SK-N-SH (cell line): ENCODE data around the gene CDH3. TPM values are rescaled to one million over a fixed set of nuclear protein-coding genes. Genes with fewer than 3 reads are reported as not detected.

Experiments
- CTCF ChIA-PET: fragments of 300-600, 350-600 bp; formaldehyde crosslinking; extraction: SDS; loops from one replicate; lab custom pipeline; 2021; lab: Yijun Ruan, JAX
- POLR2A ChIA-PET: fragments of 350-600 bp; sonication (Branson Sonifier 250); formaldehyde crosslinking; extraction: SDS; loops from one replicate; lab custom pipeline; 2020; ENCODE audit warnings: antibody characterized with exemption, inconsistent platforms; lab: Yijun Ruan, JAX
- DNase-seq: peaks from one replicate; pipeline ENCODE4 v3.0.0; 2012
- H2AFZ ChIP-seq: fragments of 200-600 bp; sonication (generic); 2 replicates; pipeline ENCODE4 v1.8.1; 2016; ENCODE audit warnings: antibody characterized with exemption, mild to moderate bottlenecking, low read depth
- H3F3A ChIP-seq: fragments of 200-600 bp; sonication (generic); replicated peaks from 2 replicates; pipeline ENCODE3; 2016; ENCODE audit warnings: antibody characterized with exemption, mild to moderate bottlenecking; ENCODE audit not compliant: insufficient read depth
- H3K27ac ChIP-seq, 2 experiments: fragments of 200-500 bp in 1 of 2; fragments of 200-600 bp in 1 of 2; sonication (Bioruptor generic) in 1 of 2; sonication (generic), shearing (Covaris generic) in 1 of 2; 2 replicates each; pipeline versions ENCODE4 v1.5.1 to v1.6.1; 2014 to 2016; ENCODE audit warnings: low read depth in 2 of 2, inconsistent platforms in 1 of 2, low read length in 1 of 2, mild to moderate bottlenecking in 1 of 2, mixed read lengths in 1 of 2
- H3K27me3 ChIP-seq: fragments of 200-600 bp; sonication (generic), shearing (Covaris generic); 2 replicates; pipeline ENCODE4 v1.6.1; 2016; ENCODE audit warnings: mixed run types; ENCODE audit not compliant: insufficient read depth
- H3K36me3 ChIP-seq, 2 experiments: fragments of 200-500 bp in 1 of 2; fragments of 200-600 bp in 1 of 2; sonication (Bioruptor generic) in 1 of 2; sonication (generic) in 1 of 2; replicated peaks in 1 of 2; 2 replicates each; pipeline versions ENCODE3 to v1.5.1; 2014 to 2016; ENCODE audit warnings: low read length in 1 of 2, mild to moderate bottlenecking in 1 of 2; ENCODE audit not compliant: insufficient read depth in 2 of 2, control insufficient read depth in 1 of 2
- H3K4me1 ChIP-seq, 2 experiments: fragments of 200-500 bp in 1 of 2; fragments of 200-600 bp in 1 of 2; sonication (Bioruptor generic) in 1 of 2; sonication (generic), shearing (Covaris generic) in 1 of 2; 2 replicates each; pipeline versions ENCODE4 v1.5.1 to v1.6.1; 2014 to 2016; ENCODE audit warnings: low read depth in 1 of 2, low read length in 1 of 2, mixed run types in 1 of 2; ENCODE audit not compliant: insufficient read depth in 2 of 2, control insufficient read depth in 1 of 2
- H3K4me2 ChIP-seq: fragments of 200-600 bp; sonication (generic), shearing (Covaris generic); 2 replicates; pipeline ENCODE4 v1.6.1; 2017; ENCODE audit warnings: mixed run types
- H3K4me3 ChIP-seq, 2 experiments: fragments of 200-500 bp in 1 of 2; fragments of 200-600 bp in 1 of 2; sonication (Bioruptor generic) in 1 of 2; sonication (generic), shearing (Covaris generic) in 1 of 2; 2 replicates each; pipeline versions ENCODE4 v1.5.1 to v1.8.1; 2014 to 2016; ENCODE audit warnings: low read depth in 2 of 2, inconsistent platforms in 1 of 2, low read length in 1 of 2, mild to moderate bottlenecking in 1 of 2, mixed read lengths in 1 of 2, moderate library complexity in 1 of 2
- H3K79me2 ChIP-seq: fragments of 200-600 bp; sonication (generic); 2 replicates; pipeline ENCODE4 v1.8.1; 2017; ENCODE audit warnings: mild to moderate bottlenecking; ENCODE audit not compliant: insufficient read depth
- H3K9ac ChIP-seq: fragments of 200-600 bp; sonication (generic); 2 replicates; pipeline ENCODE4 v1.6.1; 2017; ENCODE audit warnings: mixed run types
- H3K9me2 ChIP-seq: fragments of 200-600 bp; sonication (generic); 2 replicates; pipeline ENCODE4 v1.6.1; 2017; ENCODE audit warnings: mixed run types
- H3K9me3 ChIP-seq: fragments of 200-600 bp; sonication (generic); 2 replicates; pipeline ENCODE4 v1.6.1; 2017; ENCODE audit warnings: mixed run types, mild to moderate bottlenecking, moderate library complexity
- H4K20me1 ChIP-seq: fragments of 200-600 bp; sonication (generic); 2 replicates; pipeline ENCODE4 v1.6.1; 2017; ENCODE audit warnings: mild to moderate bottlenecking, mixed run types; ENCODE audit not compliant: insufficient read depth
- CHD2 ChIP-seq: fragments of 150-350 bp; IDR thresholded peaks from 2 replicates; pipeline ENCODE4 v1.6.1; 2018; ENCODE audit warnings: low read length; ENCODE audit not compliant: partially characterized antibody
- ELF1 ChIP-seq: IDR thresholded peaks from 2 replicates; pipeline ENCODE4 v1.4.0; 2012
- EP300 ChIP-seq, 2 experiments: IDR thresholded peaks; 2 replicates each; pipeline versions ENCODE4 v1.4.0 to v1.6.1; 2012; ENCODE audit warnings: borderline replicate concordance in 1 of 2, low read depth in 1 of 2, low read length in 1 of 2
- FOXJ3 ChIP-seq: sonication (generic); formaldehyde crosslinking; IDR thresholded peaks from 2 replicates; pipeline ENCODE4 v1.5.1; 2020; ENCODE audit warnings: mild to moderate bottlenecking, missing genetic modification reagents
- GABPA ChIP-seq: IDR thresholded peaks from 2 replicates; pipeline ENCODE4 v1.4.0; 2012; ENCODE audit warnings: low read depth, mild to moderate bottlenecking
- GATA2 ChIP-seq: sonication (generic); formaldehyde crosslinking; IDR thresholded peaks from 2 replicates; pipeline ENCODE4 v1.5.0; 2020; ENCODE audit warnings: mild to moderate bottlenecking, missing genetic modification reagents
- JUND ChIP-seq: IDR thresholded peaks from 2 replicates; pipeline ENCODE4 v1.4.0; 2012
- MEF2A ChIP-seq: IDR thresholded peaks from 2 replicates; pipeline ENCODE4 v1.4.0; 2012; ENCODE audit warnings: low read depth, borderline replicate concordance
- NFIC ChIP-seq: IDR thresholded peaks from 2 replicates; pipeline ENCODE4 v1.4.0; 2012; ENCODE audit warnings: borderline replicate concordance
- NRF1 ChIP-seq: IDR thresholded peaks from 2 replicates; pipeline ENCODE4 v1.6.1; 2012; ENCODE audit warnings: low read depth, mild to moderate bottlenecking, low read length
- POLR2AphosphoS5 ChIP-seq: IDR thresholded peaks from 2 replicates; pipeline ENCODE4 v1.6.1; 2012; ENCODE audit warnings: low read depth, low read length
- RAD21 ChIP-seq: IDR thresholded peaks from 2 replicates; pipeline ENCODE4 v1.6.1; 2012; ENCODE audit warnings: mild to moderate bottlenecking, low read length
- RCOR1 ChIP-seq: fragments of 150-350 bp; IDR thresholded peaks from 2 replicates; pipeline ENCODE4 v1.6.1; 2017; ENCODE audit warnings: antibody characterized with exemption, low read length
- RXRA ChIP-seq: IDR thresholded peaks from 2 replicates; pipeline ENCODE4 v1.4.0; 2012; ENCODE audit warnings: low read depth, mild to moderate bottlenecking, borderline replicate concordance
- SMC3 ChIP-seq: IDR thresholded peaks from 2 replicates; pipeline ENCODE4 v1.6.1; 2012; ENCODE audit warnings: low read depth, low read length, improper control_type of control experiment
- TAF1 ChIP-seq: IDR thresholded peaks from 2 replicates; pipeline ENCODE4 v1.6.1; 2012; ENCODE audit warnings: low read depth, mild to moderate bottlenecking, low read length, moderate library complexity, borderline replicate concordance
- TCF12 ChIP-seq: IDR thresholded peaks from 2 replicates; pipeline ENCODE4 v1.4.0; 2012
- YY1 ChIP-seq: IDR thresholded peaks from 2 replicates; pipeline ENCODE4 v1.4.0; 2012; ENCODE audit warnings: low read depth, mild to moderate bottlenecking
- WGBS: methylation state at CpG from one replicate; pipeline ENCODE4 v1.1.6; 2017; ENCODE audit warnings: low lambda C conversion rate; 5-methylcytosine and 5-hydroxymethylcytosine counted together
- polyA plus RNA-seq, 3 experiments: library from polyadenylated mRNA; depleted of rRNA; stranded (reverse); fragments of >200 nt; gene quantifications; 2 replicates each; pipeline ENCODE4 v1.2.3, GENCODE V29; 2012
- TF ChIP-seq, protein P1 (sequence below): fragments of 150-350 bp; IDR thresholded peaks from 2 replicates; pipeline ENCODE4 v1.6.1; 2017; ENCODE audit warnings: antibody characterized with exemption, low read length, low read depth, borderline replicate concordance
- TF ChIP-seq, protein P2 (sequence below): IDR thresholded peaks from 2 replicates; pipeline ENCODE4 v1.4.0; 2012; ENCODE audit warnings: low read depth, borderline replicate concordance
- TF ChIP-seq, protein P3 (sequence below): fragments of 200-600 bp; sonication (generic); IDR thresholded peaks from 2 replicates; pipeline ENCODE4 v1.6.1; 2017; ENCODE audit warnings: antibody characterized with exemption, mild to moderate bottlenecking, moderate library complexity

CDH3 gene
- polyA plus RNA-seq, 1 of the 3 experiments (the other 2 are of a cell fraction) = not detected

DNA sequence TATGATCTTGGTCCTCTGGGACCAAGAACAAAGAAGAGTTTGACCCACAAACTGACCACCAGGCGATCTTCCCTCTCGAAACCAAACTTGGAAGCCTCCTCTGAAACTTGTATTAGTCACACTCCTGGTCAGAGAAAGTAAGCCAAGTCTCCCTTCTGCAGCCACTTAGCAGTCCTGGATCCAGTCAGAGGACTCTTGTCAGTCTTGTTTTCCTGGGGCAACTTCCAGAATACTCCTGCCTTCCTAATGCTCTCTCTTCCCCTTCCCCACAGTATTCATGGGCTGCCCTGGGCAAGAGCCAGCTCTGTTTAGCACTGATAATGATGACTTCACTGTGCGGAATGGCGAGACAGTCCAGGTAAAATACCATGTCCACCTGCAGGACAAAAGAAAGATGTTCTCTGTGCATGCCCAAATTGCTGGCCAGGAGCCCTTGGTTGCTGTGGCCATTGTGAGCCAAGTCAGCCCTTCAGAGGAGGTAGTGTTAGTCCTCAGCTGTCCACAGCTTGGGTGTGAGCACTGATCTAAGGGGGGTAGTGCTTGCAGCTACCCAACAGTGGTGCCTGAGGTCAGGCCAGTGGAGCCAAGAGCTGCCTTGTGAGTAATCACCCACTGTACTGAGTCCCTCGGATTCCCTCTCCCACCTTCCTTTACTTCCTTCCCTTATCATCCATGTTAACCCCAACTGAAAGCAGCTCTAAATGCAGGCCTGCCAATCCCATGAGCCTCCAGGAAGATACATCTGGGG lies 31.2 kb downstream of the CDH3 start:
- Histone ChIP-seq H2AFZ (no peak overlapping the region), H3K79me2 (no peaks in the 10 kb centered on the region), H3K4me2 (no peak overlapping the region), H3K9me2 (no peaks in the 10 kb centered on the region), H3K4me3 (no peak overlapping the region), H4K20me1 (no peaks in the 10 kb centered on the region), H3K36me3 (no peaks in the 10 kb centered on the region), H3K9me3 (no peaks in the 10 kb centered on the region), H3K27ac (no peak overlapping the region), H3F3A (no peaks in the 10 kb centered on the region), H3K9ac (no peak overlapping the region), H3K27me3 (no peaks in the 10 kb centered on the region; the same call in 1 of the 2 replicates), H3K4me1 (no peaks in the 10 kb centered on the region)
- DNase-seq = no peak
- TF ChIP-seq MEF2A (no peak), NFIC (no peak), TAF1 (no peak), NRF1 (no peak), CHD2 (no peak), GATA2 (CRISPR knock-in tag) (no peak), RAD21 (no peak), POLR2AphosphoS5 (no peak), RCOR1 (no peak)
- TF ChIP-seq, protein P1, sequence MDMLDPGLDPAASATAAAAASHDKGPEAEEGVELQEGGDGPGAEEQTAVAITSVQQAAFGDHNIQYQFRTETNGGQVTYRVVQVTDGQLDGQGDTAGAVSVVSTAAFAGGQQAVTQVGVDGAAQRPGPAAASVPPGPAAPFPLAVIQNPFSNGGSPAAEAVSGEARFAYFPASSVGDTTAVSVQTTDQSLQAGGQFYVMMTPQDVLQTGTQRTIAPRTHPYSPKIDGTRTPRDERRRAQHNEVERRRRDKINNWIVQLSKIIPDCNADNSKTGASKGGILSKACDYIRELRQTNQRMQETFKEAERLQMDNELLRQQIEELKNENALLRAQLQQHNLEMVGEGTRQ = no peak
- TF ChIP-seq, protein P2, sequence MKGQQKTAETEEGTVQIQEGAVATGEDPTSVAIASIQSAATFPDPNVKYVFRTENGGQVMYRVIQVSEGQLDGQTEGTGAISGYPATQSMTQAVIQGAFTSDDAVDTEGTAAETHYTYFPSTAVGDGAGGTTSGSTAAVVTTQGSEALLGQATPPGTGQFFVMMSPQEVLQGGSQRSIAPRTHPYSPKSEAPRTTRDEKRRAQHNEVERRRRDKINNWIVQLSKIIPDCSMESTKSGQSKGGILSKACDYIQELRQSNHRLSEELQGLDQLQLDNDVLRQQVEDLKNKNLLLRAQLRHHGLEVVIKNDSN = no peak
- WGBS = 46% methylated on average over 4 of the region's 5 CpGs
- CTCF ChIA-PET = interaction anchor here (1.0 kb wide), 1 partner anchor 148 kb away, joined by 4 read pairs; no protein-coding TSS in a partner anchor
- POLR2A ChIA-PET = interaction anchor here (0.5 kb wide), 1 partner anchor 29 kb away, joined by 4 read pairs; no protein-coding TSS in a partner anchor

DNA sequence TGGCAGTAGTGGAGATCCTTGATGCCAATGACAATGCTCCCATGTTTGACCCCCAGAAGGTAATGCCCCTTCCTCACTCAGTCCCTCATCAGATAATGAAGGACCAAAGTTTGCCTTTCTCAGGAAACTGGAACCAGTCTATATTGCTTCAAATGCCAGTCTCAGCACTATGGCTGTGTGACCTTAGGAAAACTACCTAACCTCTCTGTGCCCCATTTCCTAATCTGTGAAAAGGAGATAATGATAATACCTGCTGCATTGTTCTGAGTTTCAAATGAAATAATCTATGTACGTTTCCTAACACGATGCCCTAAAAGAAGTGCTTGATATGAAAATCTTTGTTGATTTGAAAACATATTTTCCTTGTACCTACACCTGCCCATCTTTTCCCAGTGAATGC lies 35.9 kb downstream of the CDH3 start:
- CTCF ChIA-PET = no interaction called here
- no peaks in the 10 kb centered on the region for H3F3A ChIP-seq

More for the DNA sequence above, 35.9 kb downstream of the CDH3 start:
- Histone ChIP-seq H3K79me2 (no peaks in the 10 kb centered on the region), H3K27me3 (no peaks in the 10 kb centered on the region; the same call in 1 of the 2 replicates), H3K9me2 (no peaks in the 10 kb centered on the region), H4K20me1 (no peaks in the 10 kb centered on the region), H3K4me3 (no peak overlapping the region), H3K4me1 (no peaks in the 10 kb centered on the region), H3K9ac (no peak overlapping the region), H3K9me3 (no peaks in the 10 kb centered on the region), H3K36me3 (no peaks in the 10 kb centered on the region), H3K4me2 (no peak overlapping the region), H3K27ac (no peak overlapping the region), H2AFZ (no peak overlapping the region)
- TF ChIP-seq JUND = no peak
- no peak for TF ChIP-seq SMC3
- TF ChIP-seq, protein P1 = no peak
- no peak for TF ChIP-seq ELF1
- no peak for TF ChIP-seq RAD21
- TF ChIP-seq EP300 (IDR thresholded peaks at IDR 0.05; ENCODE audit: borderline replicate concordance in 1 of 2, low read depth in 1 of 2, low read length in 1 of 2) = no peak
- TF ChIP-seq GABPA = no peak
- TF ChIP-seq MEF2A = no peak
- TF ChIP-seq GATA2 (CRISPR knock-in tag) = no peak
- no peak for TF ChIP-seq RCOR1
- TF ChIP-seq FOXJ3 = no peak
- TF ChIP-seq, protein P3, sequence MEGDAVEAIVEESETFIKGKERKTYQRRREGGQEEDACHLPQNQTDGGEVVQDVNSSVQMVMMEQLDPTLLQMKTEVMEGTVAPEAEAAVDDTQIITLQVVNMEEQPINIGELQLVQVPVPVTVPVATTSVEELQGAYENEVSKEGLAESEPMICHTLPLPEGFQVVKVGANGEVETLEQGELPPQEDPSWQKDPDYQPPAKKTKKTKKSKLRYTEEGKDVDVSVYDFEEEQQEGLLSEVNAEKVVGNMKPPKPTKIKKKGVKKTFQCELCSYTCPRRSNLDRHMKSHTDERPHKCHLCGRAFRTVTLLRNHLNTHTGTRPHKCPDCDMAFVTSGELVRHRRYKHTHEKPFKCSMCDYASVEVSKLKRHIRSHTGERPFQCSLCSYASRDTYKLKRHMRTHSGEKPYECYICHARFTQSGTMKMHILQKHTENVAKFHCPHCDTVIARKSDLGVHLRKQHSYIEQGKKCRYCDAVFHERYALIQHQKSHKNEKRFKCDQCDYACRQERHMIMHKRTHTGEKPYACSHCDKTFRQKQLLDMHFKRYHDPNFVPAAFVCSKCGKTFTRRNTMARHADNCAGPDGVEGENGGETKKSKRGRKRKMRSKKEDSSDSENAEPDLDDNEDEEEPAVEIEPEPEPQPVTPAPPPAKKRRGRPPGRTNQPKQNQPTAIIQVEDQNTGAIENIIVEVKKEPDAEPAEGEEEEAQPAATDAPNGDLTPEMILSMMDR = no peak
- TF ChIP-seq RXRA = no peak
- TF ChIP-seq YY1 = no peak
- TF ChIP-seq TCF12 = no peak
- WGBS = 61% methylated on average over 2 of the region's 2 CpGs
- no peak for DNase-seq
- POLR2A ChIA-PET = no interaction called here
